Neural cell (in vitro differentiated cells): ENCODE measurements around the gene GPC5. TPM values are rescaled to one million over a fixed set of nuclear protein-coding genes. Genes with fewer than 3 reads are reported as not detected.

Source experiments
- H2AFZ ChIP-seq: fragments of 200-600, 300-800 bp; sonication (generic), shearing (Covaris generic); 2 replicates; pipeline ENCODE4 v1.6.0; 2014; ENCODE audit warnings: low read depth, mild to moderate bottlenecking, antibody characterized with exemption, low read length, moderate library complexity
- H3F3A ChIP-seq: fragments of 200-600 bp; shearing (Covaris generic); 2 replicates; pipeline ENCODE4 v1.6.1; 2016; ENCODE audit warnings: mild to moderate bottlenecking, moderate library complexity, mixed read lengths, antibody characterized with exemption, low read length; ENCODE audit not compliant: insufficient read depth, poor library complexity, severe bottlenecking
- H3K27ac ChIP-seq: fragments of 200-600, 300-800 bp; sonication (generic), shearing (Covaris generic); 2 replicates; pipeline ENCODE4 v1.5.1; 2014; ENCODE audit warnings: mild to moderate bottlenecking, low read length, moderate library complexity
- H3K27me3 ChIP-seq: fragments of 300-800, 200-600 bp; sonication (generic), shearing (Covaris generic); 2 replicates; pipeline ENCODE4 v1.6.0; 2014; ENCODE audit warnings: mild to moderate bottlenecking, low read depth, low read length, moderate library complexity; ENCODE audit not compliant: insufficient read depth
- H3K36me3 ChIP-seq: fragments of 300-800, 200-600 bp; sonication (generic), shearing (Covaris generic); 2 replicates; pipeline ENCODE4 v1.5.1; 2014; ENCODE audit warnings: mild to moderate bottlenecking, antibody characterized with exemption, low read length, moderate library complexity; ENCODE audit not compliant: insufficient read depth
- H3K4me2 ChIP-seq: fragments of 300-800, 200-600 bp; sonication (generic), shearing (Covaris generic); 2 replicates; pipeline ENCODE4 v1.6.0; 2014; ENCODE audit warnings: mild to moderate bottlenecking, low read length
- H3K4me3 ChIP-seq: fragments of 300-800, 200-600 bp; sonication (generic), shearing (Covaris generic); 2 replicates; pipeline ENCODE4 v1.5.1; 2014; ENCODE audit warnings: mild to moderate bottlenecking, low read length, moderate library complexity
- H3K79me2 ChIP-seq: fragments of 200-600 bp; shearing (Covaris generic); replicated peaks from 2 replicates; pipeline ENCODE4 v1.6.0; 2014; ENCODE audit warnings: mild to moderate bottlenecking, low read length, moderate library complexity; ENCODE audit not compliant: insufficient read depth
- H3K9ac ChIP-seq: fragments of 300-800, 200-600 bp; sonication (generic), shearing (Covaris generic); 2 replicates; pipeline ENCODE4 v1.6.1; 2016; ENCODE audit warnings: mild to moderate bottlenecking, low read length, mixed read lengths
- H3K9me2 ChIP-seq: fragments of 200-600 bp; shearing (Covaris generic); 2 replicates; pipeline ENCODE4 v1.6.1; 2016; ENCODE audit warnings: mild to moderate bottlenecking, low read length, mixed read lengths; ENCODE audit not compliant: insufficient read depth
- H3K9me3 ChIP-seq: fragments of 200-600, 300-800 bp; sonication (generic), shearing (Covaris generic); 2 replicates; pipeline ENCODE4 v1.6.1; 2016; ENCODE audit warnings: mild to moderate bottlenecking, mixed run types, low read length, moderate library complexity, mixed read lengths
- H4K20me1 ChIP-seq: fragments of 200-600 bp; shearing (Covaris generic); 2 replicates; pipeline ENCODE4 v1.6.1; 2016; ENCODE audit warnings: mild to moderate bottlenecking, mixed run types; ENCODE audit not compliant: insufficient read depth
- EP300 ChIP-seq: fragments of 450-650 bp; conservative IDR thresholded peaks from 2 replicates; pipeline ENCODE4 v1.6.1; 2014; ENCODE audit warnings: antibody characterized with exemption, mild to moderate bottlenecking, moderate library complexity; ENCODE audit not compliant: poor library complexity, severe bottlenecking
- EZH2 ChIP-seq: fragments of 200-600, 300-800 bp; shearing (Covaris generic), sonication (generic); IDR thresholded peaks from 2 replicates; pipeline ENCODE4 v1.6.1; 2014; ENCODE audit warnings: antibody characterized with exemption, low read length, borderline replicate concordance, mild to moderate bottlenecking; ENCODE audit not compliant: insufficient read depth, poor library complexity, severe bottlenecking
- MXI1 ChIP-seq: fragments of 450-650 bp; conservative IDR thresholded peaks from 2 replicates; pipeline ENCODE4 v1.6.1; 2014; ENCODE audit warnings: antibody characterized with exemption, mild to moderate bottlenecking; ENCODE audit not compliant: poor library complexity, severe bottlenecking
- POLR2AphosphoS5 ChIP-seq: IDR thresholded peaks from 2 replicates; pipeline ENCODE4 v1.6.1; 2012
- RAD21 ChIP-seq: fragments of 450-650 bp; conservative IDR thresholded peaks from 2 replicates; pipeline ENCODE4 v1.6.1; 2014; ENCODE audit warnings: antibody characterized with exemption, mild to moderate bottlenecking, moderate library complexity
- SMC3 ChIP-seq: fragments of 450-650 bp; conservative IDR thresholded peaks from 2 replicates; pipeline ENCODE4 v1.6.1; 2014; ENCODE audit warnings: antibody characterized with exemption, mild to moderate bottlenecking, moderate library complexity; ENCODE audit not compliant: poor library complexity
- TAF1 ChIP-seq: IDR thresholded peaks from 2 replicates; pipeline ENCODE4 v1.6.1; 2012; ENCODE audit warnings: low read depth
- polyA plus RNA-seq: library from polyadenylated mRNA; depleted of rRNA; stranded (reverse); fragments of >200 nt; gene quantifications from 2 replicates; pipeline ENCODE4 v1.2.3, GENCODE V29; 2014
- TF ChIP-seq, protein P1 (sequence below): IDR thresholded peaks from 2 replicates; pipeline ENCODE4 v1.6.1; 2012; ENCODE audit warnings: borderline replicate concordance
- TF ChIP-seq, protein P2 (sequence below): fragments of 450-650 bp; IDR thresholded peaks from 2 replicates; pipeline ENCODE4 v1.5.1; 2014; ENCODE audit warnings: antibody characterized with exemption, mild to moderate bottlenecking, moderate library complexity; ENCODE audit not compliant: poor library complexity, severe bottlenecking

Gene GPC5
- polyA plus RNA-seq, 1 donor from 2014 or later: 5.0 TPM

DNA sequence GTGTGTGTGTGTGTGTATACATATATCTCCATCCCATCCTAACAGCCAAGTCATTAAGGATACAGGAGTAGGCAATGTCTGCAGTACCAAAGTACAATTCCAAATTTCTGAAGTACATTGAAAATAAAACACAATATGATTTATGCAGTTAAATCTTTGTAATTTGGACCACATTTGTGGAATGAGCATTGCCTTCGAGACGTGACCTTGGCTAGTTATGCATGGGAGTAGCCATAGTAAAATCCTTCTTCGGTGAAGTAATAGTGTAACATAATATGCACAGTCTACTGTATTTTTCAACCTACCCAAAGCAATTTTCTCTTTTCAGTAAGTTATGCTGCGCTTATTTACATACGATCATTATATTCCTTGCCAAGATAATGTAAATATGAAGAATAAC is 1162.5 kb downstream of the GPC5 start (continued):
- TF ChIP-seq, protein P1, sequence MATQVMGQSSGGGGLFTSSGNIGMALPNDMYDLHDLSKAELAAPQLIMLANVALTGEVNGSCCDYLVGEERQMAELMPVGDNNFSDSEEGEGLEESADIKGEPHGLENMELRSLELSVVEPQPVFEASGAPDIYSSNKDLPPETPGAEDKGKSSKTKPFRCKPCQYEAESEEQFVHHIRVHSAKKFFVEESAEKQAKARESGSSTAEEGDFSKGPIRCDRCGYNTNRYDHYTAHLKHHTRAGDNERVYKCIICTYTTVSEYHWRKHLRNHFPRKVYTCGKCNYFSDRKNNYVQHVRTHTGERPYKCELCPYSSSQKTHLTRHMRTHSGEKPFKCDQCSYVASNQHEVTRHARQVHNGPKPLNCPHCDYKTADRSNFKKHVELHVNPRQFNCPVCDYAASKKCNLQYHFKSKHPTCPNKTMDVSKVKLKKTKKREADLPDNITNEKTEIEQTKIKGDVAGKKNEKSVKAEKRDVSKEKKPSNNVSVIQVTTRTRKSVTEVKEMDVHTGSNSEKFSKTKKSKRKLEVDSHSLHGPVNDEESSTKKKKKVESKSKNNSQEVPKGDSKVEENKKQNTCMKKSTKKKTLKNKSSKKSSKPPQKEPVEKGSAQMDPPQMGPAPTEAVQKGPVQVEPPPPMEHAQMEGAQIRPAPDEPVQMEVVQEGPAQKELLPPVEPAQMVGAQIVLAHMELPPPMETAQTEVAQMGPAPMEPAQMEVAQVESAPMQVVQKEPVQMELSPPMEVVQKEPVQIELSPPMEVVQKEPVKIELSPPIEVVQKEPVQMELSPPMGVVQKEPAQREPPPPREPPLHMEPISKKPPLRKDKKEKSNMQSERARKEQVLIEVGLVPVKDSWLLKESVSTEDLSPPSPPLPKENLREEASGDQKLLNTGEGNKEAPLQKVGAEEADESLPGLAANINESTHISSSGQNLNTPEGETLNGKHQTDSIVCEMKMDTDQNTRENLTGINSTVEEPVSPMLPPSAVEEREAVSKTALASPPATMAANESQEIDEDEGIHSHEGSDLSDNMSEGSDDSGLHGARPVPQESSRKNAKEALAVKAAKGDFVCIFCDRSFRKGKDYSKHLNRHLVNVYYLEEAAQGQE: no peak
- no peak for TF ChIP-seq TAF1
- TF ChIP-seq MXI1: no peak

DNA sequence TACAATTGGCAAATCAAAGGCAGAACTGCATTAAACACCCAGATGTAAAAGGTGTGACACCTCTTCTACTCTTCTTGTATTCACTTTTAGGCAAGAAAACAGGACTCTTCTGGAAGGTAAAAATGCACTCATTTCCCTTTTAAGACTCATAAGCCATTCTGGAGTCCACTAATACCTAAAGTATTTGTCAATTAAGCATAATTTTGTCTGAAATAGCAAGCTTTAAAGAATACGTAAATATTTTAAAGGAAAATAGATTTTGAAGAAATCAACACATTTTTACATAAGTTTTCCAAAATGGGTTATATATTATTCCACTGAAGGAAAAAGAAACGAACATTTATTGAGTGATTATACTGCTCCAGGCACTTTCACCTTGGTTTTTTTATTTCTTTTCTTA is 1166.5 kb downstream of the GPC5 start:
- H3K4me2 ChIP-seq: no peak overlapping the region
- no peak overlapping the region for H3K27ac ChIP-seq
- H3K9me2 ChIP-seq: no peaks in the 10 kb centered on the region
- no peaks in the 10 kb centered on the region for H3K27me3 ChIP-seq
- TF ChIP-seq SMC3: no peak
- no peak for TF ChIP-seq RAD21
- TF ChIP-seq, protein P2, sequence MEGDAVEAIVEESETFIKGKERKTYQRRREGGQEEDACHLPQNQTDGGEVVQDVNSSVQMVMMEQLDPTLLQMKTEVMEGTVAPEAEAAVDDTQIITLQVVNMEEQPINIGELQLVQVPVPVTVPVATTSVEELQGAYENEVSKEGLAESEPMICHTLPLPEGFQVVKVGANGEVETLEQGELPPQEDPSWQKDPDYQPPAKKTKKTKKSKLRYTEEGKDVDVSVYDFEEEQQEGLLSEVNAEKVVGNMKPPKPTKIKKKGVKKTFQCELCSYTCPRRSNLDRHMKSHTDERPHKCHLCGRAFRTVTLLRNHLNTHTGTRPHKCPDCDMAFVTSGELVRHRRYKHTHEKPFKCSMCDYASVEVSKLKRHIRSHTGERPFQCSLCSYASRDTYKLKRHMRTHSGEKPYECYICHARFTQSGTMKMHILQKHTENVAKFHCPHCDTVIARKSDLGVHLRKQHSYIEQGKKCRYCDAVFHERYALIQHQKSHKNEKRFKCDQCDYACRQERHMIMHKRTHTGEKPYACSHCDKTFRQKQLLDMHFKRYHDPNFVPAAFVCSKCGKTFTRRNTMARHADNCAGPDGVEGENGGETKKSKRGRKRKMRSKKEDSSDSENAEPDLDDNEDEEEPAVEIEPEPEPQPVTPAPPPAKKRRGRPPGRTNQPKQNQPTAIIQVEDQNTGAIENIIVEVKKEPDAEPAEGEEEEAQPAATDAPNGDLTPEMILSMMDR: no peak
- no peaks in the 10 kb centered on the region for H3K36me3 ChIP-seq
- no peak overlapping the region for H2AFZ ChIP-seq
- no peaks in the 10 kb centered on the region for H3F3A ChIP-seq
- H3K4me3 ChIP-seq: no peak overlapping the region
- H4K20me1 ChIP-seq: no peaks in the 10 kb centered on the region
- no peaks in the 10 kb centered on the region for H3K79me2 ChIP-seq
- H3K9ac ChIP-seq: no peak overlapping the region
- no peaks in the 10 kb centered on the region for H3K9me3 ChIP-seq

DNA sequence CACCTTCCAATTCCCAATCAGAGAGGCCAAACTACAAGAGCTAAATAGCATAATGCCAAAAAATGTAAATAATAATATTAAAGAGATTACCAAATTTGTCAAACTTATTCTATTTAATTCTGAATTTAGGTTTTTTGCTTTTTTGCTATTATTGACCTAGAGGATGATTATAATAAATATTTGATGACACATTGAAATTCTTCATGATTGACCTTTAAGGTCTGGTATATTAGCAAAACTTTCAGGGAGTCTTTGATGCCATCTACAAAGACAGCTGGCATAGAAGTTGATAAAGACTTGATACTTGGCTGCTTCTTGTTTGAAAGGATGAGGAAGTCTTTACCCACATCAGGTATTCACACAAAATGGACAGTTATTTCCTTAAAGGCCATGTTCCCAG is 1168.3 kb downstream of the GPC5 start:
- Histone ChIP-seq H3K9me3 (no peaks in the 10 kb centered on the region), H3K9ac (no peak overlapping the region), H3K27ac (no peak overlapping the region), H3F3A (no peaks in the 10 kb centered on the region), H4K20me1 (no peaks in the 10 kb centered on the region), H3K79me2 (no peaks in the 10 kb centered on the region), H2AFZ (no peak overlapping the region), H3K36me3 (no peaks in the 10 kb centered on the region), H3K4me2 (no peak overlapping the region), H3K4me3 (no peak overlapping the region), H3K9me2 (no peaks in the 10 kb centered on the region), H3K27me3 (no peaks in the 10 kb centered on the region)
- TF ChIP-seq POLR2AphosphoS5 (no peak), TAF1 (no peak), EZH2 (no peak), SMC3 (no peak), EP300 (no peak), RAD21 (no peak), MXI1 (no peak)
- TF ChIP-seq, protein P2: no peak
- TF ChIP-seq, protein P1: no peak
